SU-DHL-6 (cell line): Measurements from ENCODE around the gene DUSP14.

Source experiments
- CTCF ChIP-seq: fragments of 200-600 bp; sonication (generic); IDR thresholded peaks from one replicate; pipeline ENCODE4 v1.5.1; 2017; ENCODE audit warnings: antibody characterized with exemption, mild to moderate bottlenecking, low read length, moderate library complexity; ENCODE audit not compliant: insufficient read depth, poor library complexity, severe bottlenecking
- EZH2phosphoT487 ChIP-seq: fragments of 200-600 bp; sonication (generic), shearing (Covaris generic); conservative IDR thresholded peaks from 2 replicates; pipeline ENCODE4 v1.6.1; 2018; ENCODE audit warnings: mild to moderate bottlenecking, antibody characterized with exemption, low read length, moderate library complexity, mixed read lengths

- no peak for TF ChIP-seq CTCF
- no peak for TF ChIP-seq EZH2phosphoT487
These were observed 40.7 kb downstream of the DUSP14 start for GRCh38 chr17:37530420-37530819.
